HepG2 (cell line): ENCODE data around the gene LLGL2. TPM values are rescaled to one million over a fixed set of nuclear protein-coding genes. Genes with fewer than 3 reads are reported as not detected.

Source experiments
- FIP1L1 ChIP-seq: fragments of 200-400 bp; formaldehyde crosslinking; IDR thresholded peaks from 2 replicates; pipeline ENCODE4 v1.6.1; 2018; ENCODE audit warnings: low read depth, mild to moderate bottlenecking, low read length, moderate library complexity, borderline replicate concordance; ENCODE audit not compliant: insufficient read depth
- HNRNPK ChIP-seq: fragments of 200-400 bp; formaldehyde crosslinking; IDR thresholded peaks from 2 replicates; pipeline ENCODE4 v1.6.1; 2018; ENCODE audit warnings: low read length, low read depth, moderate library complexity, mild to moderate bottlenecking; ENCODE audit not compliant: poor library complexity, severe bottlenecking
- MEIS1 ChIP-seq: sonication (generic); formaldehyde crosslinking; IDR thresholded peaks from 2 replicates; pipeline ENCODE4 v1.9.0; 2021; ENCODE audit warnings: mild to moderate bottlenecking, missing genetic modification reagents, moderate library complexity, borderline replicate concordance
- PHF8 ChIP-seq: sonication (generic); formaldehyde crosslinking; IDR thresholded peaks from 2 replicates; pipeline ENCODE4 v1.5.0; 2020; ENCODE audit warnings: missing genetic modification reagents
- PITX1 ChIP-seq: sonication (generic); formaldehyde crosslinking; IDR thresholded peaks from 2 replicates; pipeline ENCODE4 v1.5.1; 2020; ENCODE audit warnings: mild to moderate bottlenecking, missing genetic modification reagents
- SMARCE1 ChIP-seq: fragments of 450-650 bp; IDR thresholded peaks from 2 replicates; pipeline ENCODE4 v1.6.1; 2017; ENCODE audit warnings: borderline replicate concordance
- ZBTB38 ChIP-seq: sonication (generic); formaldehyde crosslinking; IDR thresholded peaks from 2 replicates; pipeline ENCODE4 v1.5.1; 2020; ENCODE audit warnings: mild to moderate bottlenecking, missing genetic modification reagents
- polyA plus RNA-seq, 8 experiments: library from polyadenylated mRNA; depleted of rRNA in 3 of 8; stranded (reverse) in 7 of 8; unstranded in 1 of 8; fragments of >200 nt; fragmentation: Illumina TruSeq in 4 of 8; extraction: Trizol in 4 of 8; gene quantifications; 2 replicates each; pipeline versions ENCODE4 v1.2.1 to v1.2.3, GENCODE V29; 2011 to 2016; ENCODE audit warnings: low read depth in 4 of 8, missing spikeins in 1 of 8, mixed read lengths in 1 of 8; ENCODE audit not compliant: insufficient read depth in 1 of 8
- total RNA-seq, 5 experiments: library from RNA; depleted of rRNA; stranded (reverse); fragments of >200 nt; fragmentation: Illumina TruSeq; extraction: Trizol; gene quantifications; 2 replicates each; pipeline ENCODE4 v1.2.3, GENCODE V29; 2016; ENCODE audit warnings: low read depth in 1 of 5
- TF ChIP-seq, protein P1 (sequence below): sonication (generic); formaldehyde crosslinking; IDR thresholded peaks from 2 replicates; pipeline ENCODE4 v1.8.1; 2023; ENCODE audit warnings: missing genetic modification reagents, mild to moderate bottlenecking, borderline replicate concordance
- TF ChIP-seq, protein P2 (sequence below): sonication (generic); formaldehyde crosslinking; IDR thresholded peaks from 2 replicates; pipeline ENCODE4 v1.4.0; 2020; ENCODE audit warnings: missing genetic modification reagents
- TF ChIP-seq, protein P3 (sequence below), 2 experiments: IDR thresholded peaks; 2 replicates each; pipeline ENCODE4 v1.6.1; 2011 to 2012; ENCODE audit warnings: low read length in 2 of 2, borderline replicate concordance in 1 of 2, low read depth in 1 of 2, mild to moderate bottlenecking in 1 of 2, moderate library complexity in 1 of 2
- TF ChIP-seq, protein P4 (sequence below): sonication (generic); formaldehyde crosslinking; IDR thresholded peaks from 2 replicates; pipeline ENCODE4 v1.8.0; 2023; ENCODE audit warnings: mild to moderate bottlenecking, missing genetic modification reagents
- TF ChIP-seq, protein P5 (sequence below): sonication (generic); formaldehyde crosslinking; IDR thresholded peaks from 2 replicates; pipeline ENCODE4 v1.4.0; 2020; ENCODE audit warnings: missing genetic modification reagents, borderline replicate concordance
- TF ChIP-seq, protein P6 (sequence below): sonication (generic); formaldehyde crosslinking; IDR thresholded peaks from 2 replicates; pipeline ENCODE4 v1.9.0; 2022; ENCODE audit warnings: missing genetic modification reagents, mild to moderate bottlenecking, borderline replicate concordance

LLGL2 gene
- total and polyA plus RNA-seq, 2 of the 13 experiments (the other 11 are each of a cell fraction or from before 2014, with no cell fraction given) = 83.0 to 86.7 TPM

DNA sequence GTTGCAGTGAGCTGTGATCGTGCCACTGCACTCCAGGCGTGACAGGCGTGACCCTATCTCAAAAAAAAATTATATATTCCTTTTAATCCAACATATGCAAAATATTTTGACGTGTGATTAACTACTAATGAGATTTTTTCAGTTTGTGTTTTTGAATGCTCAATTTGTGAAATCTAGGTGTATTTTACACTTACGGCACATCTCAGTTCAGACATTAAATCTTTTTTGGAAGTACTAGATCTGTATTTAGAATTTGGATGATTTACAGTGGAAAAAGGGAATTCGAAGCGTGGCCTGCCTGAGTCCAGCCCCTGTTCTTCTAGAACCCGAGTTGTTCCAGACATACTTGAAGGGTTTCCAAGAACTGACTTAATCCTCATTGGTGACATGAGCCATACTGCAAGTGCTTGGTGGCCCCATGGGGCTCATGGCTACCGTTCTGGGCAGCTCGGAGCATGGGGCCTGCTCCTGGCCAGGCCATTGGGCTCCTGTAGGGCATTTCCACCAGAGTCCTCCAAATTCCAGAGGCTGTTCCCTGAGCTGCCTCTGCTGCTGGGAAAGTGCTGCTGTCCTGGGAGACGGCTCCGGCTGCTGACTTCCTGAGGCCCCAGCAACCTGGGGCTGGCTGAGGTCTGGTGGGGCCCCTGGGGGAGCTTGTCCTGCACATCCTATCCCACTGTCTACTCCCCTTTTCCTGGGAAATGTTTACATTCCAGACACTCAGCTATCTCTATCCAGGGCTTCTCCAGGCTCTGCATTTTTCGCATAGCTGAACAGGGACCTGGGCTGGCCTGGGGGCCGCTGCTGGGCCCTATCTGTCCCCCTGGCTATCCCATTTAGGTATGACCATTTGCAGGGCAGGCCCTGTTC, 27.2 kb downstream of the LLGL2 start (continued):
- TF ChIP-seq MEIS1 (0 out of 2 replicates have a peak, but pooled peaks have one; percentile 29), PITX1 (CRISPR knock-in tag) (0 out of 2 replicates have a peak, but pooled peaks have one; percentile 50), HNRNPK (no peak), PHF8 (CRISPR knock-in tag) (no peak), SMARCE1 (no peak), FIP1L1 (no peak), ZBTB38 (peak; percentile 43; the same call in 1 of the 2 replicates)
- TF ChIP-seq, protein P1, sequence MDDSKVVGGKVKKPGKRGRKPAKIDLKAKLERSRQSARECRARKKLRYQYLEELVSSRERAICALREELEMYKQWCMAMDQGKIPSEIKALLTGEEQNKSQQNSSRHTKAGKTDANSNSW (CRISPR knock-in tag) = no peak
- TF ChIP-seq, protein P2, sequence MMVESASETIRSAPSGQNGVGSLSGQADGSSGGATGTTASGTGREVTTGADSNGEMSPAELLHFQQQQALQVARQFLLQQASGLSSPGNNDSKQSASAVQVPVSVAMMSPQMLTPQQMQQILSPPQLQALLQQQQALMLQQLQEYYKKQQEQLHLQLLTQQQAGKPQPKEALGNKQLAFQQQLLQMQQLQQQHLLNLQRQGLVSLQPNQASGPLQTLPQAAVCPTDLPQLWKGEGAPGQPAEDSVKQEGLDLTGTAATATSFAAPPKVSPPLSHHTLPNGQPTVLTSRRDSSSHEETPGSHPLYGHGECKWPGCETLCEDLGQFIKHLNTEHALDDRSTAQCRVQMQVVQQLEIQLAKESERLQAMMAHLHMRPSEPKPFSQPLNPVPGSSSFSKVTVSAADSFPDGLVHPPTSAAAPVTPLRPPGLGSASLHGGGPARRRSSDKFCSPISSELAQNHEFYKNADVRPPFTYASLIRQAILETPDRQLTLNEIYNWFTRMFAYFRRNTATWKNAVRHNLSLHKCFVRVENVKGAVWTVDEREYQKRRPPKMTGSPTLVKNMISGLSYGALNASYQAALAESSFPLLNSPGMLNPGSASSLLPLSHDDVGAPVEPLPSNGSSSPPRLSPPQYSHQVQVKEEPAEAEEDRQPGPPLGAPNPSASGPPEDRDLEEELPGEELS (CRISPR knock-in tag) = peak; percentile 75
- TF ChIP-seq, protein P3, sequence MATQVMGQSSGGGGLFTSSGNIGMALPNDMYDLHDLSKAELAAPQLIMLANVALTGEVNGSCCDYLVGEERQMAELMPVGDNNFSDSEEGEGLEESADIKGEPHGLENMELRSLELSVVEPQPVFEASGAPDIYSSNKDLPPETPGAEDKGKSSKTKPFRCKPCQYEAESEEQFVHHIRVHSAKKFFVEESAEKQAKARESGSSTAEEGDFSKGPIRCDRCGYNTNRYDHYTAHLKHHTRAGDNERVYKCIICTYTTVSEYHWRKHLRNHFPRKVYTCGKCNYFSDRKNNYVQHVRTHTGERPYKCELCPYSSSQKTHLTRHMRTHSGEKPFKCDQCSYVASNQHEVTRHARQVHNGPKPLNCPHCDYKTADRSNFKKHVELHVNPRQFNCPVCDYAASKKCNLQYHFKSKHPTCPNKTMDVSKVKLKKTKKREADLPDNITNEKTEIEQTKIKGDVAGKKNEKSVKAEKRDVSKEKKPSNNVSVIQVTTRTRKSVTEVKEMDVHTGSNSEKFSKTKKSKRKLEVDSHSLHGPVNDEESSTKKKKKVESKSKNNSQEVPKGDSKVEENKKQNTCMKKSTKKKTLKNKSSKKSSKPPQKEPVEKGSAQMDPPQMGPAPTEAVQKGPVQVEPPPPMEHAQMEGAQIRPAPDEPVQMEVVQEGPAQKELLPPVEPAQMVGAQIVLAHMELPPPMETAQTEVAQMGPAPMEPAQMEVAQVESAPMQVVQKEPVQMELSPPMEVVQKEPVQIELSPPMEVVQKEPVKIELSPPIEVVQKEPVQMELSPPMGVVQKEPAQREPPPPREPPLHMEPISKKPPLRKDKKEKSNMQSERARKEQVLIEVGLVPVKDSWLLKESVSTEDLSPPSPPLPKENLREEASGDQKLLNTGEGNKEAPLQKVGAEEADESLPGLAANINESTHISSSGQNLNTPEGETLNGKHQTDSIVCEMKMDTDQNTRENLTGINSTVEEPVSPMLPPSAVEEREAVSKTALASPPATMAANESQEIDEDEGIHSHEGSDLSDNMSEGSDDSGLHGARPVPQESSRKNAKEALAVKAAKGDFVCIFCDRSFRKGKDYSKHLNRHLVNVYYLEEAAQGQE (IDR thresholded peaks at IDR 0.05; ENCODE audit: borderline replicate concordance in 1 of 2, low read depth in 1 of 2, low read length in 2 of 2) = no peak
- TF ChIP-seq, protein P4, sequence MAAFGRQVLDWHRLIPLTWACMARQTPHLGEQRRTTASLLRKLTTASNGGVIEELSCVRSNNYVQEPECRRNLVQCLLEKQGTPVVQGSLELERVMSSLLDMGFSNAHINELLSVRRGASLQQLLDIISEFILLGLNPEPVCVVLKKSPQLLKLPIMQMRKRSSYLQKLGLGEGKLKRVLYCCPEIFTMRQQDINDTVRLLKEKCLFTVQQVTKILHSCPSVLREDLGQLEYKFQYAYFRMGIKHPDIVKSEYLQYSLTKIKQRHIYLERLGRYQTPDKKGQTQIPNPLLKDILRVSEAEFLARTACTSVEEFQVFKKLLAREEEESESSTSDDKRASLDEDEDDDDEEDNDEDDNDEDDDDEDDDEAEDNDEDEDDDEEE = peak; percentile 69; the same call in 1 of the 2 replicates
- TF ChIP-seq, protein P5, sequence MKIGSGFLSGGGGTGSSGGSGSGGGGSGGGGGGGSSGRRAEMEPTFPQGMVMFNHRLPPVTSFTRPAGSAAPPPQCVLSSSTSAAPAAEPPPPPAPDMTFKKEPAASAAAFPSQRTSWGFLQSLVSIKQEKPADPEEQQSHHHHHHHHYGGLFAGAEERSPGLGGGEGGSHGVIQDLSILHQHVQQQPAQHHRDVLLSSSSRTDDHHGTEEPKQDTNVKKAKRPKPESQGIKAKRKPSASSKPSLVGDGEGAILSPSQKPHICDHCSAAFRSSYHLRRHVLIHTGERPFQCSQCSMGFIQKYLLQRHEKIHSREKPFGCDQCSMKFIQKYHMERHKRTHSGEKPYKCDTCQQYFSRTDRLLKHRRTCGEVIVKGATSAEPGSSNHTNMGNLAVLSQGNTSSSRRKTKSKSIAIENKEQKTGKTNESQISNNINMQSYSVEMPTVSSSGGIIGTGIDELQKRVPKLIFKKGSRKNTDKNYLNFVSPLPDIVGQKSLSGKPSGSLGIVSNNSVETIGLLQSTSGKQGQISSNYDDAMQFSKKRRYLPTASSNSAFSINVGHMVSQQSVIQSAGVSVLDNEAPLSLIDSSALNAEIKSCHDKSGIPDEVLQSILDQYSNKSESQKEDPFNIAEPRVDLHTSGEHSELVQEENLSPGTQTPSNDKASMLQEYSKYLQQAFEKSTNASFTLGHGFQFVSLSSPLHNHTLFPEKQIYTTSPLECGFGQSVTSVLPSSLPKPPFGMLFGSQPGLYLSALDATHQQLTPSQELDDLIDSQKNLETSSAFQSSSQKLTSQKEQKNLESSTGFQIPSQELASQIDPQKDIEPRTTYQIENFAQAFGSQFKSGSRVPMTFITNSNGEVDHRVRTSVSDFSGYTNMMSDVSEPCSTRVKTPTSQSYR (CRISPR knock-in tag) = peak; percentile 47; the same call in 1 of the 2 replicates
- TF ChIP-seq, protein P6, sequence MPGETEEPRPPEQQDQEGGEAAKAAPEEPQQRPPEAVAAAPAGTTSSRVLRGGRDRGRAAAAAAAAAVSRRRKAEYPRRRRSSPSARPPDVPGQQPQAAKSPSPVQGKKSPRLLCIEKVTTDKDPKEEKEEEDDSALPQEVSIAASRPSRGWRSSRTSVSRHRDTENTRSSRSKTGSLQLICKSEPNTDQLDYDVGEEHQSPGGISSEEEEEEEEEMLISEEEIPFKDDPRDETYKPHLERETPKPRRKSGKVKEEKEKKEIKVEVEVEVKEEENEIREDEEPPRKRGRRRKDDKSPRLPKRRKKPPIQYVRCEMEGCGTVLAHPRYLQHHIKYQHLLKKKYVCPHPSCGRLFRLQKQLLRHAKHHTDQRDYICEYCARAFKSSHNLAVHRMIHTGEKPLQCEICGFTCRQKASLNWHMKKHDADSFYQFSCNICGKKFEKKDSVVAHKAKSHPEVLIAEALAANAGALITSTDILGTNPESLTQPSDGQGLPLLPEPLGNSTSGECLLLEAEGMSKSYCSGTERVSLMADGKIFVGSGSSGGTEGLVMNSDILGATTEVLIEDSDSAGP (CRISPR knock-in tag) = peak; percentile 68; the same call in 1 of the 2 replicates
